Measurements from ENCODE around the gene LORICRIN.

The LORICRIN gene

GRCh38 chr1:153251087-153251486 lies 8.4 kb upstream of the LORICRIN start:
- DNase-seq, result no peak

- no peak for DNase-seq
Measured at GRCh38 chr1:153251562-153251961, 7.9 kb upstream of the LORICRIN start.

GRCh38 chr1:153251988-153252387 lies 7.5 kb upstream of the LORICRIN start:
- DNase-seq, result no peak

GRCh38 chr1:153253076-153253475 lies 6.4 kb upstream of the LORICRIN start:
- no peak for DNase-seq

GRCh38 chr1:153253693-153254092 lies 5.8 kb upstream of the LORICRIN start:
- DNase-seq, result no peak

- peak; percentile 52 for DNase-seq
Measured at GRCh38 chr1:153260585-153261280, 1.2 kb downstream of the LORICRIN start.

- no peak for DNase-seq
Measured at GRCh38 chr1:153261281-153262069, 2.0 kb downstream of the LORICRIN start.

GRCh38 chr1:153262070-153262366 lies 2.5 kb downstream of the LORICRIN start:
- no peak for DNase-seq

GRCh38 chr1:153262462-153263157 lies 3.1 kb downstream of the LORICRIN start:
- DNase-seq, result peak; percentile 67

GRCh38 chr1:153265457-153265856 lies 6.0 kb downstream of the LORICRIN start:
- no peak for DNase-seq

- no peak for DNase-seq
Measured at GRCh38 chr1:153271711-153272110, 12.2 kb downstream of the LORICRIN start.

- no peak for DNase-seq
Measured at GRCh38 chr1:153272186-153272585, 12.7 kb downstream of the LORICRIN start.

- peak; percentile 6 for DNase-seq
Measured at GRCh38 chr1:153277852-153278251, 18.4 kb downstream of the LORICRIN start.

GRCh38 chr1:153288634-153289275 lies 29.3 kb downstream of the LORICRIN start:
- DNase-seq, result peak; percentile 11

- no peak for DNase-seq
Measured at GRCh38 chr1:153291514-153291913, 32.0 kb downstream of the LORICRIN start.

- DNase-seq, result no peak
Measured at GRCh38 chr1:153292185-153292584, 32.7 kb downstream of the LORICRIN start.

GRCh38 chr1:153292740-153293479 lies 33.4 kb downstream of the LORICRIN start:
- DNase-seq, result no peak

GRCh38 chr1:153293480-153293775 lies 33.9 kb downstream of the LORICRIN start:
- DNase-seq, result no peak

GRCh38 chr1:153293851-153294250 lies 34.4 kb downstream of the LORICRIN start:
- no peak for DNase-seq

- DNase-seq, result no peak
Measured at GRCh38 chr1:153302308-153302707, 42.8 kb downstream of the LORICRIN start.

- no peak for DNase-seq
Measured at GRCh38 chr1:153305682-153306081, 46.2 kb downstream of the LORICRIN start.

GRCh38 chr1:153306303-153307220 lies 47.1 kb downstream of the LORICRIN start:
- peak; percentile 51 for DNase-seq

All from inflammatory macrophage treated with lipopolysaccharide for 4 hours (primary cell).